Activated CD4-positive, alpha-beta memory T cell treated with anti-CD3 and anti-CD28 coated beads for 36 hours (primary cell): ENCODE results near the gene KCNH4. TPM values are rescaled to one million over a fixed set of nuclear protein-coding genes. Genes with fewer than 3 reads are reported as not detected.

Experiments used
- CTCF ChIA-PET: fragments of 350-600 bp; sonication (Branson Sonifier 250); formaldehyde crosslinking; loops from one replicate; lab custom pipeline; 2021; ENCODE audit warnings: antibody characterized with exemption, inconsistent platforms; lab: Charles Lee
- POLR2A ChIA-PET: fragments of 350-600 bp; sonication (Branson Sonifier 250); formaldehyde crosslinking; loops from one replicate; lab custom pipeline; 2021; ENCODE audit warnings: antibody characterized with exemption; lab: Charles Lee
- DNase-seq: peaks from one replicate; pipeline ENCODE4 v3.0.0-alpha.2; 2020
- H3K27ac Mint-ChIP-seq: one replicate; pipeline ENCODE4 v1.8.0; 2021; ENCODE audit warnings: mixed read lengths
- H3K27me3 Mint-ChIP-seq: one replicate; pipeline ENCODE4 v1.8.0; 2021; ENCODE audit warnings: mixed read lengths
- H3K36me3 Mint-ChIP-seq: one replicate; pipeline ENCODE4 v1.8.0; 2021; ENCODE audit warnings: mixed read lengths
- H3K4me1 Mint-ChIP-seq: one replicate; pipeline ENCODE4 v1.8.0; 2021; ENCODE audit warnings: low read depth, mixed read lengths
- H3K4me3 Mint-ChIP-seq: one replicate; pipeline ENCODE4 v1.8.0; 2021; ENCODE audit warnings: mild to moderate bottlenecking, mixed read lengths
- H3K9me3 Mint-ChIP-seq: one replicate; pipeline ENCODE4 v1.8.0; 2021; ENCODE audit warnings: mixed read lengths
- intact Hi-C: fragments of 100-400 bp; cut with micrococcal nuclease; formaldehyde crosslinking; loops from one replicate; pipeline ENCODE4 v1.15.1; 2023
- total RNA-seq, 2 experiments: library from RNA; stranded (reverse); gene quantifications; one replicate each; pipeline ENCODE4 v1.2.3, GENCODE V29; 2021

KCNH4 gene
- total RNA-seq, 2 experiments from 2014 or later, result 0.39 to 0.40 TPM

DNA sequence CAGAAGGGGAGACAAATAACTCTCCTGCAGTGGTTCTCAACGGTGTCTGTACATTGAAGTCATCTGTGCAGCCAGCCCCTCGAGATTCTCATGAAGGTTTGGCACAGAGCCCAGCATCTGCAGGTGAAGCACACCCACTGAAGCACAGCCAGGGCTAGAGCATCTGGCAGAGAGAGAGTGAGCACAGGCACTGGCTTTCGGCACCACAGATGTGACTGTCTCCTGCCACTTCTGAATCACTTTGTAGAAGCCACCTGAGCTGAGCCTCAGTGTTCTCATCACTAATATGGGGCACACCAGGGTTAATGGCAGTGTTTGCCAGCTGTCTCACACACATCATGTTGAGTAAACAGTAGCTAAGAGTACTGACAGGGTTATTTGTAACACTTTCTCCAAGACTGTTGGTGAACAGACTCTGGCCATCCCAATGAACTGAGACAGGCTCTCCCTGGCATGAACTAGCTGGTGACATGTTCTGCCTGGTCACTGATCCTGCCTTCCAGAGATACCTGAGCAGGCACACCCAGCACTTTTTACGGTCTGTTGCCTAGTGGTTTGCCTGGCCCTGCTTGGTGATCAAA lies 47.4 kb downstream of the KCNH4 start:
- peaks cover 20% of the 10 kb centered on the region for H3K36me3 Mint-ChIP-seq
- H3K9me3 Mint-ChIP-seq, result no peaks in the 10 kb centered on the region
- no peaks in the 10 kb centered on the region for H3K27me3 Mint-ChIP-seq
- H3K4me1 Mint-ChIP-seq, result peaks cover 59% of the 10 kb centered on the region
- POLR2A ChIA-PET, result interaction anchor here (0.9 to 1.6 kb wide), 2 partner anchors 21 to 156 kb away, joined by 3 read pairs; no protein-coding TSS in a partner anchor
- no peak overlapping the region for H3K4me3 Mint-ChIP-seq
- peak; percentile 55 for DNase-seq
- CTCF ChIA-PET, result interaction anchor here (0.7 to 3.9 kb wide), 4 partner anchors 16 to 66 kb away, joined by 3 to 14 read pairs (median 3); partner anchors contain the start of gene KCNH4
- peak overlapping the region; percentile 77 for H3K27ac Mint-ChIP-seq
- intact Hi-C loops, result loop anchor here (2.0 kb wide), 1 partner anchor 21 kb away; the partner anchor contains the start of gene RAB5C

DNA sequence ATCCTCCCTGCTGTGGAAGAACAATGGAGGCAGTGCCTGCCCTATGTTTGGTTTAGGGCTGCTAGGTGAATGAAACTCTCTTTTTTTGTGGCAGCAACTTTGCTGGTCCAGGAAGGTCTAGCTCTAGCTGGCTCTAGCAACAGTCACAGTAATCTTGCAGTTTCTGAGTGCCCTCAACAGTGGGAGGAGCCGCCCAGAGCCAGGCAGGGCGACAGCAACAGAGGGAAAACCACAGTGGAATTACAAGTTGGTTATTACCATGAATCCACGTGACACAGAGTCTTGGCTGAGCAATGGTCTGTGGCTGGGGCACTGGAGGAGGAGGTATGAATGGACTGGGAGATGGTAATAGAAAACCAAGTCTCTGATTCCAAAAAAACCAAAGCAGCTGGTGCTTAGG lies 48.0 kb downstream of the KCNH4 start:
- POLR2A ChIA-PET, result interaction anchor here (1.6 kb wide), 1 partner anchor 155 kb away, joined by 3 read pairs; no protein-coding TSS in a partner anchor
- peak; percentile 69 for DNase-seq
- Mint-ChIP-seq H3K27ac (peak overlapping the region; percentile 77), H3K9me3 (no peaks in the 10 kb centered on the region), H3K4me3 (no peak overlapping the region), H3K36me3 (peaks cover 26% of the 10 kb centered on the region), H3K4me1 (peaks cover 58% of the 10 kb centered on the region), H3K27me3 (no peaks in the 10 kb centered on the region)
- intact Hi-C loops, result loop anchor here (2.0 kb wide), 1 partner anchor 22 kb away; the partner anchor contains the start of gene RAB5C
- CTCF ChIA-PET, result interaction anchor here (1.3 to 3.9 kb wide), 2 partner anchors 48 to 65 kb away, joined by 3 to 14 read pairs; partner anchors contain the start of gene KCNH4

DNA sequence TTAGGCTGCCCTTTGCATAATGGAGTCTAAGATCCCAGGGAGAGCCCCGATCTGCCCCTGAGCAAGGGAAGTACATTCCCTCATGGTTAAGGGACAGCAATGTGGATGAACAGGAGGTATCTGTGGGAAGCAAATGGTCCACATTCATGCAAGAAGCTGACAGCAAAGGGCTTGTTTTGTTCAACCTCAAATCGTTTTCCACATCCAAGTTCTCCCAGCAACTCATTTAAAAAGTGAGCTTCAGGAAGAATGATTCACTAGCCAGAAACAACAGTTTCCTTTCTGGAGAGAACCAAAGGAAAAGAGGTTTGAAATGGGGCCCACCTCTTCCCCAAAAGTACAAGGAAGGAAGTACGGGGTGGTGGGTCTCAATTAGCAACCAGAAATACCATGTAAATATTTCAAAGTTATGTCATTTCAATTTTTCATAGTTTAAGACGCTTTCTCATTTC lies 48.9 kb downstream of the KCNH4 start:
- Mint-ChIP-seq H3K9me3 (no peaks in the 10 kb centered on the region), H3K27me3 (no peaks in the 10 kb centered on the region), H3K27ac (peak overlapping the region; percentile 77), H3K4me1 (peaks cover 58% of the 10 kb centered on the region), H3K36me3 (peaks cover 31% of the 10 kb centered on the region), H3K4me3 (no peak overlapping the region)
- POLR2A ChIA-PET, result interaction anchor here (0.6 to 1.1 kb wide), 2 partner anchors 19 to 214 kb away, joined by 3 read pairs; partner anchors contain the start of gene DHX58
- CTCF ChIA-PET, result interaction anchor here (1.1 to 3.9 kb wide), 2 partner anchors 9 to 49 kb away, joined by 5 to 14 read pairs; partner anchors contain the start of gene KCNH4
- no peak for DNase-seq
- intact Hi-C loops, result loop anchor here (2.0 kb wide), 1 partner anchor 23 kb away; the partner anchor contains the start of gene RAB5C

DNA sequence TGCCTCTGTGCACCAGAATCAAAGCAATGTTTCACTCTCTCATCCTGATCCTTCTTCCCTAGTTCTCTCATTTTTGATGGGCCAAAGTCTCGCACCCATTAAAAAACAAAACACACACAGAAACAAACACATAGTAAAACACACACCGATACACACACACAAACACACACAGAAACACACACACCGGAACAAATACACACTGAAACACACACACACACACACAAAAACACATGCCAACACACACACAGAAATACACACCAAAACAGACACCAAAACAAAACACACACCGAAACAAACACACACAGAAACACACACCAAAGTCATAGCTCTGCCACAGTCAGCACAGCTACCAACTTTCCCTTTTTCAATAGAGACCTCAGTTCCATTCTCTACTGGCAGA lies 49.7 kb downstream of the KCNH4 start:
- no peak overlapping the region for H3K4me3 Mint-ChIP-seq
- CTCF ChIA-PET, result interaction anchor here (1.0 to 3.9 kb wide), 3 partner anchors 10 to 50 kb away, joined by 7 to 14 read pairs (median 11); partner anchors contain the start of genes KAT2A and KCNH4
- peaks cover 51% of the 10 kb centered on the region for H3K4me1 Mint-ChIP-seq
- intact Hi-C loops, result no loop called here
- peak overlapping the region; percentile 65 for H3K27ac Mint-ChIP-seq
- peaks cover 29% of the 10 kb centered on the region for H3K36me3 Mint-ChIP-seq
- POLR2A ChIA-PET, result interaction anchor here (1.1 kb wide), 1 partner anchor 19 kb away, joined by 3 read pairs; the partner anchor contains the start of gene DHX58
- no peak for DNase-seq
- H3K27me3 Mint-ChIP-seq, result no peaks in the 10 kb centered on the region
- H3K9me3 Mint-ChIP-seq, result no peaks in the 10 kb centered on the region

DNA sequence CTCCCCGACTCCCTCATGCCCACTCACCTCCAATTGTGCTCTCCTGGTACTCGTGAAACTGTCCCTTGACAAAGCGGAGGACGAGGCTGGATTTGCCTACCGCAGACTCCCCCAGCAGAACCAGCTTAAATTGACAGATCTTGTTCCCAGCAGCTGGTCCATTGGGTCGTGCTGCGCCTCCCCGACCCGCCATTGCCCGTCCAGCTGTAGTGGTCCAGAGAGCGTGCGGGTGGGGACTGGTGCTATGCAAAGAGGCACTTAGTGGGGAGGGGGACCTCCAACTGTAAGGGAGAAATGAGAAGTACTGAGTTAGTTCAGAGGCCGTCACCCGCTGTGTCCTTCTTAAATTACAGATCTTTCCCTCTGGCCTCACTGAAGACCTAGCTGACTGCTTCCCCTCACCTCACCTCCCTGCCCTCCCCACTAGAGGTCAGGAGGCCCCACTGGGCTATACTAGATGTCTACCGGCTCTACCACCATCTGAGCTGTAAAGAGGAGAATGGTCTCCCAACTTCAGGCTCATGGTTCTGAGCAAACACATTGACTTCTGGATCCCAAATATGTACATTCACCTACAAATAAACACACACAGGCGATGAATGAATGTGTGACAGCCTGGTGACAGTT lies 50.5 kb downstream of the KCNH4 start:
- Mint-ChIP-seq H3K4me1 (peaks cover 42% of the 10 kb centered on the region), H3K27me3 (no peaks in the 10 kb centered on the region), H3K9me3 (no peaks in the 10 kb centered on the region), H3K27ac (peak overlapping the region; percentile 57), H3K36me3 (peaks cover 31% of the 10 kb centered on the region), H3K4me3 (no peak overlapping the region)
- ChIA-PET CTCF (interaction anchor here (0.5 to 2.8 kb wide), 3 partner anchors 9 to 71 kb away, joined by 3 to 11 read pairs (median 7); partner anchors contain the start of gene KAT2A), POLR2A (interaction anchor here (1.6 kb wide), 1 partner anchor 18 kb away, joined by 3 read pairs; no protein-coding TSS in a partner anchor)
- no peak for DNase-seq
- intact Hi-C loops, result no loop called here

DNA sequence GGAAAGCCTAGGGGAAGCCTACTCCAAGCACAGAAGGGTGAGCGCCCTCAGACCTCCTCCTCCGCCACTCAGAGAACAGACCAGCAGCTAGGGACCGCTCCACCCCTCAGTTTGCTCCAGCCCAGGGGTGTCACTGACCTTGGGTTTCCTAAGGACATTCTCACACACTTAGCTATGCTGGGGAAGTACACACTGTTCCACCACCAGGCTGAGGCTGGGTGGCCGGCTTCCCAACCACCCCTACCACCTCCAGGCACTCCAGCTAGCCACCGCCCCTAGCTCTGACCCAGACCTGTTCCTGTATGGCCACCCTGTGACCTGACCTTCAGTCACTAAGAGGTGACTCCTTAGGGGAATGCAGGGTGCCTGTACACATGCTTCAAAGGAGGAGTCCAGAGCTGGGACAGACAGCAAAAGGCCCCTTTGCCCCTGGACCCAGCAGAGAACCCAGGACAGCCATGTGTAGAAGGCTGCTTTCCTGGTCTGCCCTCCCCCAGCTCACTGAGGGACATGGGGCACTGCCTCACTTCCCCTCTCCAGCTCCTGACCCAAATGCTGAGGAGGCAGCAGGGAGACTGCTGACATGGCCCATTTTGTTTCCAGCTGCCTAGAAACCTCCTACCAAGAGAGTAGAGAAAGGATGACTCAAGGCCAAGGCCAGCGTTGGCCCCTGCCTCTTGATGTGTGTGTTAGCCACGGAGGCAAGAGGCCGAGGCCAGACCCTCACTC lies 51.7 kb downstream of the KCNH4 start:
- intact Hi-C loops, result no loop called here
- H3K27ac Mint-ChIP-seq, result peak overlapping the region; percentile 67
- no peaks in the 10 kb centered on the region for H3K9me3 Mint-ChIP-seq
- no peak overlapping the region for H3K4me3 Mint-ChIP-seq
- no peak for DNase-seq
- H3K4me1 Mint-ChIP-seq, result peaks cover 36% of the 10 kb centered on the region
- H3K27me3 Mint-ChIP-seq, result no peaks in the 10 kb centered on the region
- ChIA-PET POLR2A (interaction anchor here (0.6 to 1.6 kb wide), 2 partner anchors 17 to 50 kb away, joined by 3 to 4 read pairs; no protein-coding TSS in a partner anchor), CTCF (interaction anchor here (1.0 to 2.8 kb wide), 4 partner anchors 11 to 105 kb away, joined by 3 to 11 read pairs (median 4); no protein-coding TSS in a partner anchor)
- peaks cover 32% of the 10 kb centered on the region for H3K36me3 Mint-ChIP-seq

DNA sequence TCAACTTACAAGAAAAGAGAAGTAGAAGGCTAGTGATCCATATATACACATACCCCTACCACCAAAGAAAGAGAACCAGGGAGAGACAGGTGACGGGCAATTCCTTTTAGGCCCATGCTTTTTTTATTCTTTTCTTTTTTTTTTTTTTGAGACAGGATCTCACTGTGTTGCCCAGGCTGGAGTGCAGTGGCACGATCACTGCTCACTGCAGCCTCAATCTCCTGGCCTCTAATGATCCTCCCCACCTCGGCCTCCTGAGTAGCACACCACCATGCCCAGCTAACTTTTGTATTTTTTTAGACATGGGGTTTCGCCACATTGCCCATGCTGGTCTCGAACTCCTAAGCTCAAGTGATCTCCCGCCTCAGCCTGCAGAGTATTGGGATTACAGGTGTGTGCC lies 53.5 kb downstream of the KCNH4 start:
- H3K4me3 Mint-ChIP-seq, result no peak overlapping the region
- H3K4me1 Mint-ChIP-seq, result peaks cover 18% of the 10 kb centered on the region
- H3K27me3 Mint-ChIP-seq, result no peaks in the 10 kb centered on the region
- CTCF ChIA-PET, result interaction anchor here (1.3 kb wide), 1 partner anchor 9 kb away, joined by 3 read pairs; no protein-coding TSS in a partner anchor
- H3K27ac Mint-ChIP-seq, result no peak overlapping the region
- POLR2A ChIA-PET, result interaction anchor here (0.7 kb wide), 1 partner anchor 161 kb away, joined by 3 read pairs; the partner anchor contains the start of gene CNP
- peaks cover 32% of the 10 kb centered on the region for H3K36me3 Mint-ChIP-seq
- no peaks in the 10 kb centered on the region for H3K9me3 Mint-ChIP-seq
- no peak for DNase-seq
- intact Hi-C loops, result no loop called here

DNA sequence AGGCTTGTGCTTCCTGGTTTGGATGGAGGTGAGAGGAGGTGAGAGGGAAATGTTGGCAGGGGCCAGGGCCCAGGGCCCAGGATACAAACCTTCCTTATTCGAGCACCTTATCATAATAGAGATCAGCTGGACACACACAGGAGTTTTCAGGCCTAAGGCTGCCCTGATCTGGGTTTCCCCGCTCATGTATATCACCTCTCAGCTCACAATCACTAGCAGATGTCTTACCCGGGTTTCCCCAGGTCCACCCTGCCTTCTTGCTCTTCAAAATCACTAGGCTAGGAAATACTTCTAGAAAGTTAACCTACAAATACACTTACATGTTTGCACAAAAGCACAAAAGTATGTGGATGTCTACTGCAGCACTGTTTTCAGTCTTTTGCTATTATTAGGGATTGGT lies 54.1 kb downstream of the KCNH4 start:
- Mint-ChIP-seq H3K36me3 (peaks cover 32% of the 10 kb centered on the region), H3K27me3 (no peaks in the 10 kb centered on the region), H3K4me3 (no peak overlapping the region), H3K27ac (no peak overlapping the region), H3K4me1 (peaks cover 12% of the 10 kb centered on the region), H3K9me3 (no peaks in the 10 kb centered on the region)
- POLR2A ChIA-PET, result interaction anchor here (0.7 kb wide), 1 partner anchor 160 kb away, joined by 3 read pairs; the partner anchor contains the start of gene CNP
- DNase-seq, result no peak
- intact Hi-C loops, result no loop called here
- CTCF ChIA-PET, result interaction anchor here (1.3 kb wide), 1 partner anchor 9 kb away, joined by 3 read pairs; no protein-coding TSS in a partner anchor

DNA sequence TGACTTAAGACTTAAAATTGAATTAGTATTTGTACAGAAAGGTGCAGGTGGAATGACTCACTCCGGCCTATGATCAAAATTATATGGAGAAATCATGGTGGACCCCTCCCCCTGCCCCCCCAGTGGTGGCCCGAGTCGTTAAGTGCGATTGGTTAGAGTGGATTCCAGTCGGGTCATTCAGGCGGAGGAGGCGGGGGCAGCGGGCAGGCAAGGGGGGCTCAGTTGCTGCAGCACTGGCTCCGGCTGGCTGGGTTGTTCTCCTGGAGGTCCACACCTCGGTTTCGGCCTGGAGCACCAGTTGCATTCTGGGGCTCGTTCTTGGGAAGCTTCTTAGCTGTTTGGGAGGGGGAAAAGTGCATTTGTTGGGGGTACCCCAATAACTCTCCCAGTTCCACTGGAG lies 55.4 kb downstream of the KCNH4 start:
- Mint-ChIP-seq H3K4me3 (no peak overlapping the region), H3K27me3 (no peaks in the 10 kb centered on the region), H3K27ac (no peak overlapping the region), H3K9me3 (no peaks in the 10 kb centered on the region), H3K4me1 (peaks cover 5% of the 10 kb centered on the region), H3K36me3 (peaks cover 30% of the 10 kb centered on the region)
- DNase-seq, result no peak
- CTCF ChIA-PET, result interaction anchor here (2.2 kb wide), 1 partner anchor 58 kb away, joined by 5 read pairs; no protein-coding TSS in a partner anchor
- POLR2A ChIA-PET, result no interaction called here
- intact Hi-C loops, result no loop called here

DNA sequence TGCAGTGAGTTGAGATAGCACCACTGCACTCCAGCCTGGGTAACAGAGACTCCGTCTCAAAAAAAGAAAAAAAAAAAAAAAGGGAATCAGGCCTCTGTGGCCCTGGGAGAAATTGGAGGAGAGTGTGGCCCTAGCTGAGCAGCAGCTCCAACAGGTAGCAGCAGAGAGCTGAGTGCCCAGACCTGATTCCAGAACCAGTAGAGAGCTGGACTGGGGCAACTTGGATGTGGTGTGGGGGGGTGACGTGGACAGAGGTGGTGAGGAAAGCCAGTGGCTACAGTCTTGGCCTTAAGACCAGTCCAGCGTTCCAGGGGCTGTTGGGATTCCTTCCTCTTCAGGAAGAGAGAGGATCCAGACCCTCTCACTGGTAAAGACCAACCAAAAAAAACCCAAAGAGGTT lies 56.7 kb downstream of the KCNH4 start:
- CTCF ChIA-PET, result interaction anchor here (2.2 kb wide), 1 partner anchor 60 kb away, joined by 5 read pairs; no protein-coding TSS in a partner anchor
- H3K27ac Mint-ChIP-seq, result no peak overlapping the region
- DNase-seq, result no peak
- H3K9me3 Mint-ChIP-seq, result no peaks in the 10 kb centered on the region
- H3K4me1 Mint-ChIP-seq, result peaks cover 15% of the 10 kb centered on the region
- H3K27me3 Mint-ChIP-seq, result no peaks in the 10 kb centered on the region
- POLR2A ChIA-PET, result interaction anchor here (0.6 to 0.8 kb wide), 2 partner anchors 12 to 17 kb away, joined by 3 read pairs; partner anchors contain the start of gene DHX58
- H3K4me3 Mint-ChIP-seq, result no peak overlapping the region
- intact Hi-C loops, result no loop called here
- H3K36me3 Mint-ChIP-seq, result peaks cover 28% of the 10 kb centered on the region
